GM19467 (cell line): ENCODE measurements around the gene HLCS.

Experiments used
- ATAC-seq: cut with Tn5 transposase; IDR thresholded peaks from one replicate; pipeline ENCODE4 v1.9.1; 2021; ENCODE audit warnings: mild to moderate bottlenecking, moderate library complexity; ENCODE audit not compliant: unreplicated experiment

Gene HLCS

GRCh38 chr21:36728371-36729111 is 237.9 kb downstream of the HLCS start:
- ATAC-seq, result no peak

GRCh38 chr21:36727866-36728265 is 238.6 kb downstream of the HLCS start:
- ATAC-seq, result no peak

GRCh38 chr21:36725793-36726386 is 240.6 kb downstream of the HLCS start:
- no peak for ATAC-seq

GRCh38 chr21:36724660-36725059 is 241.8 kb downstream of the HLCS start:
- ATAC-seq, result no peak

DNA sequence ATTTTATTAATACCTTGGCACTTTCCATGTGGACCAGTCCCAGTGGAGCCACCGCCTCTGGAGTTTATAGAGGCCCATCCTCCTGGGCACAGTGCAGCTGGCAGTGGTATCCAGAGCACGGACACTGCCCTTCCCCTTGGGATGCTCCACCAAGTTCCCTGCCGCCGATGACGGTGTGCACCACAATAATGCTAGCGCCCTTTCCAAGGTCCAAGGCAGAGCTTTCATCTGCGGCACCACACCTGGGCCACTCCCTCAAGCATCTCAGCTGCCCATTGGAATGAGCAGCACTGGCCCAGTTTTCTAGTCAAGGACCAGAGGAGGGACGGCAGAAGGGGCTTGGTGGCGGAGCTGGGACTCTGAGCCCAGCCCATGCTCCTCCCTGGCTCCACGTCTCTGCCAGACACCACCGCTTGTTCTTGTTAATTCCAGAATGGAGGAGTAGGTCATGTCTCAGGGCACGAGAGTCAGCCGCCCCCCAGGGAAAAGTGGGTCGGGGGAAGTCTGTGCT is 243.0 kb downstream of the HLCS start:
- ATAC-seq, result no peak

DNA sequence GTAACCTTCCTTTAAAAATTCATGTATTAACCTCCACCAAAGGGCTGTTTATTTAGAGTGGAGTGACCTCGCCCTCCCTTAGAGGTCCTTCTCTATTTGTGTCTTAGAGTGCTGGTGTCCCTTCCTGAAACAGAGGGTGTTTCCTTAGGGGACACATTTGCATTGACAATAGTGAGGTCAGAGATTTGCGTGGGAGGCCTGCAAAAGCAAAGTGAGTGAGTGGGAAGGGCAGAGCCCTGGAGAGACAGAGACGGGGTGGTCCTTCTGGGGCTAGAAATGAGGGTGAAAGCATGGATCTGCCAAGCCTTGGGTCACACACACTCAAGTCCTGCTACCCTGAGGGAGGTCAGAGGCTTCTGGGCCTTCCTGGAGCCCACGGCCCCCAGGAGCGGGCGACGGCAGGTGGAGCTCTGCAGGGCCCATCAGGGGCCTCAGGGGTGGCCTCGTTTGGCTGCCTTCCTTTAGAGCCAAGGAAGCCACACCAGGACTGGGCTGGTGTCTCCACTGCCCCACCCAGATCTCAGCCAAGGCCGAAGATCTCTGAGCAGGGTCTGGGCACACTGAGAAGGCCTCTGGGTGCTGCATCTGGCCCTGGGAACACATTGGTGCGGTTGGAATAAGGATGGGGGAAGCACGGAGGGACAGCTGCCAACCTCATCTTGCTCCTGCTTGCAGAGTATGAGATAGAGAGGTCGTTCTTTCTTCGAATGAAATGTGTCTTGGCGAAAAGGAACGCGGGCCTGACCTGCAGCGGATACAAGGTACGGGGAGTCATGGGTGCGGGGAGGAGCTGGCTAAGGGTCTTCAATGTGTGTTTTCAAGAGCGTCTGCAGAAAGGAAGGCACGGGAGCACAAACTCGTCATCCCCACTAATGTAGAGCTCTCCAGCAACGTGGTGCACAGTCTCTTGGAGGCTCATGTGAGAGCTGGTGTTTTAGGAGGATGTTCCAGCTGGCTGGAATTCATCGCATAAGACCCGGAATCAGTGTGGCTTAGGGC is 243.8 kb downstream of the HLCS start:
- no peak for ATAC-seq

GRCh38 chr21:36721817-36722216 is 244.7 kb downstream of the HLCS start:
- ATAC-seq, result no peak

DNA sequence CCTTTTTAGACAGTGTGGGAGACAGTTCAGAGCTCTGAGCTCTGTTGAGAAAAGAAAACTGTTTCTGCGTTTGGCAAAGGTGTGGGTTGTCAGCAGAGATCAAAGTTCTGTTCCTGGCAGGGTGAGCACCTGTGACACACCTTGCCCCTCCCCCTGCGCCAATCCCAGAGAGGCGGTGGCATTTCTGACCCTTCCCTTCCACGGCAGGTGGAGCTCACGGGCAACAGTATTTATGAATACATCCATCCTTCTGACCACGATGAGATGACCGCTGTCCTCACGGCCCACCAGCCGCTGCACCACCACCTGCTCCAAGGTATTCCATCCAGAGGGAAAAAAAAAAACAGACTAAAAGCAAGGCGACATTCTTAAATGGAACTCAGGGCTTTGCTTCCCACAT is 246.9 kb downstream of the HLCS start:
- ATAC-seq, result no peak

DNA sequence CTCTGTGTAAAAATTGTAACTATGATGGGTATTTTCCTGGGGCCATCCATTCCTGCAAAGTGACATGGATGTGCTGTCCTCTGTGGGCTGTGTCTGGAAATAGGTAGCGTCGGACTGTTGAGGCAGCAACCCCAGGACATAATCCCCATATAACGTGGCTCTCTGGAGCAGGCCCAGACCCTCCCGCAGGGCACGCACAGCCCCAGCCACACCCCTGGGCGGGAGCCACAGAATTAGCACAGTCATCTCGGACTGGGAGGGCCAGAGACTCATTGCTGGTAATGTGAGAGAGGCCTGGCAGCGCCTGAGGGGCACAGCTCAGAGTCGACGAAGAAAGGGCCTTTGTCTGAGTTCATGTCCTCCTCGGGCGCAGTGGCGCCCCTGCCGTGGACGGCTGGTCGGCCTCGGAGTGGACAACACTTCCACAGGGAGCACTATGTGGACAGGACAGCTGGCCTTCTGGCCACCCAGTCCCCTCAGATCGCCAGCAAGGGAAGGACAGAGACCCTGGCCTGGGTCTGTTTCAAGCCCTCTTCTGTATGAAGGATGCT is 247.4 kb downstream of the HLCS start:
- no peak for ATAC-seq

- no peak for ATAC-seq
These were observed 248.5 kb downstream of the HLCS start for GRCh38 chr21:36717976-36718375.

DNA sequence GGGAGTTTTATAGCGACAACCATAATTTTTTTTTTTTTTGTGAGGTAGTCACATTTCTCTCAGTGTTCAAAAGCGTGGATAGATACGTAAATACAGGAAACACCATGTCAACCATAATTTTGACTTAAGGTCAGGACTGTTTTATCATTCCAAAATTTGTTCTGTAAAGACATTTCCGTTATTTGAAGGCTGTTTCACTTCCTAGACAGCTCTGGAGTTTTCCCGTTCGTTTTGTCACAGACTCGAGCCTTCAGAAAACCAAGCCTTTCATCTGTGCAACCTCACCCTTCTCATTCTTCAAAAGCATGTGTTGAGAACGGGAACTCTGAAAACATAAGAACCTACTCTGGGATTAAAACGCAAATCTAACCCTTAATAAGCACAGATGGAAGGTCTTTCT is 249.6 kb downstream of the HLCS start:
- ATAC-seq, result no peak

GRCh38 chr21:36716387-36716786 is 250.1 kb downstream of the HLCS start:
- no peak for ATAC-seq

GRCh38 chr21:36713746-36714145 is 252.7 kb downstream of the HLCS start:
- no peak for ATAC-seq

- no peak for ATAC-seq
These were observed 255.8 kb downstream of the HLCS start for GRCh38 chr21:36710729-36711048.

DNA sequence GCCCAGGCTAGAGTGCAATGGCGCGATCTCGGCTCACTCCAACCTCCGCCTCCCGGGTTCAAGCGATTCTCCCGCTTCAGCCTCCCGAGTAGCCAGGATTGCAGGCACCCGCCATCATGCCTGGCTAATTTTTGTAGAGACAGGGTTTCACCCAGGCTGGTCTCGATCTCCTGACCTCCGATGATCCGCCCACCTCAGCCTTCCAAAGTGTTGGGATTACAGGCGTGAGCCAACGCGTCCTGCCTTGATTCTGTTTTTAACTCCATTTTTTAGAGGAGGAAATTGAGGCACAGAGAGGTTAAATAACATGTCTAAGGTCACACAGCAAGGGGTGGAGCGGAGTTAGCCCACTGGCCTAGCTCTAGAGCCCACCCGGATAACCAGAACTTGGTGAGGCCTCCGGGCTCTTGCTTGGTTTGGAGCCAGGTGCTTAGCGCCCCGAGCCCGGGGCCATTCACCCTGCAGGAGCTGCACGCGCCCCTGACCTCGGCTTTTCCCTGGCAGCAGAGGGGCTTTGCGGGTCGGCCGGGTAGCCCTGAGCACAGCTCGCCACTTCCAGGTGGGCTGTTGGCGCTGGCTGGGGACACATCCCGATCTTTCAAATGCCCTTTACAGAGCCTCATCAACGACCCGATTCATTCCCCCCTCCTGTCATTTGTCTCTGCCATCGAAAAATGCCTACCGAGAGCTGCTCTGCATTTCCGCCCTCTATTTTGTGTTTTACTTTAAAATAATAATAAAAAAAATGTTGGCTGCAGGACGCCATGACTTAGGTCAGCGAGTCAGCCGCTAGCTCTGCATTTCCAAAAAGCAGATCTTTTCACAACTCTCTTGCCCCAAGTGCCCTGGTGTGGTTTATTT is 256.4 kb downstream of the HLCS start:
- no peak for ATAC-seq

DNA sequence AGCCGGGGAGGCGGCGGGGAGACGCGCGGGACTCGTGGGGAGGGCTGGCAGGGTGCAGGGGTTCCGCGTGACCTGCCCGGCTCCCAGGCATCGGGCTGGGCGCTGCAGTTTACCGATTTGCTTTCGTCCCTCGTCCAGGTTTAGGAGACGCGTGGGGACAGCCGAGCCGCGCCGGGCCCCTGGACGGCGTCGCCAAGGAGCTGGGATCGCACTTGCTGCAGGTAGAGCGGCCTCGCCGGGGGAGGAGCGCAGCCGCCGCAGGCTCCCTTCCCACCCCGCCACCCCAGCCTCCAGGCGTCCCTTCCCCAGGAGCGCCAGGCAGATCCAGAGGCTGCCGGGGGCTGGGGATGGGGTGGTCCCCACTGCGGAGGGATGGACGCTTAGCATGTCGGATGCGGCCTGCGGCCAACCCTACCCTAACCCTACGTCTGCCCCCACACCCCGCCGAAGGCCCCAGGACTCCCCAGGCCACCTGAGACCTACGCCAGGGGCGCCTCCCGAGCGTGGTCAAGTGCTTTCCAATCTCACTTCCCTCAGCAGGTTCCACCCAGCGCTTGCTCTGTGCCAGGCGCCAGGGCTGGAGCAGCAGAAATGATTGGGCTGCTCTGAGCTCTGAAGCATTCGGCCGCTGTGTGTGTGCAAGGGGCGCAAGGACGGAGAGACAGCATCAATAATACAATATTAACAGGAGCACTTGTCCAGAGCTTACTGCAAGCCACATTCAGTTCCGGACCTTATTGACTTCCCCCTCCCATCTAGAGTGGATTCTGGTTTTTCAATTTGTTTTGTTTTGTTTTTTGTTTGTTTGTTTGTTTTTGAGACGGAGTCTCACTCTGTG is 257.2 kb downstream of the HLCS start:
- ATAC-seq, result no peak

- no peak for ATAC-seq
These were observed 258.0 kb downstream of the HLCS start for GRCh38 chr21:36708286-36709029.

DNA sequence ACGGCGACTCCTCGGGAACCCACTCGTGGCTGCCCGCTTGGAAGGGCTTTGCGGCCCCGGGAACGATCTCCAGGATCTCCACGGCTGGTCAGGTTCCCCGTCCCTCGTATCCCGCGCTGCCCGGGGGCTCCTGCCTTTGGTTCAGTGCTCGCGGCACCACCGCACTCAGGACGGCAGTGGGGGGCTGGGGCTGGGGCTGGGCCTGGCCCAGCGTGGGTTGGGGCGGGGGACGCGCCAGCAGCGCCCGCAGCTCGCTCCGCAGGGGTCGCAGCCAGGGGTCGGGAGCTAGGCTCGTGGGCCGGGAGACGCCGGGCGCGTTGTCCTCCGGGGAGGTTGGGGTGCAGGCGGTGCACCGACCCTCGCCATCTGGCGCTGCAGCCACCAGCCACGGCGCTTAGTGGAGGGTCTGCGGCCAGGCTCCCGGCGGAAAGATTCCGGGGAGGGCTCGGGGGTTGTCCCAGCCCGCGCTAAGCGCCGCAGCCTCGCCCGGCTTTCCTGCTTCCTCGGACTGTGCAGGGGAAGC is 258.6 kb downstream of the HLCS start:
- ATAC-seq, result no peak
